Esophagus squamous epithelium (tissue), 5 donors: ENCODE data around the gene FAM3D. TPM values are rescaled to one million over a fixed set of nuclear protein-coding genes. Genes with fewer than 3 reads are reported as not detected.

Source experiments
- DNase-seq: peaks from one replicate; lab custom pipeline; 2025; lab: John Stamatoyannopoulos, UW
- H3K27ac ChIP-seq, 4 donors: fragments of 200-600 bp; sonication (generic); one replicate each; pipeline ENCODE4 v1.5.1; 2016 to 2019; ENCODE audit warnings: mild to moderate bottlenecking in 1 of 4
- H3K27me3 ChIP-seq, 4 donors: fragments of 200-600 bp; sonication (generic); 1 replicate in 3 of 4; 2 replicates in 1 of 4; pipeline versions ENCODE4 v1.5.1 to v1.6.0; 2017 to 2021; ENCODE audit warnings: antibody characterized with exemption in 1 of 4
- H3K36me3 ChIP-seq, 3 donors: fragments of 200-600 bp; sonication (generic); one replicate each; pipeline ENCODE4 v1.5.1; 2016 to 2019
- H3K4me1 ChIP-seq, 3 donors: fragments of 200-600 bp; sonication (generic); one replicate each; pipeline ENCODE4 v1.5.1; 2017 to 2019
- H3K4me3 ChIP-seq, 4 donors: fragments of 200-600 bp; sonication (generic); 1 replicate in 3 of 4; 2 replicates in 1 of 4; pipeline ENCODE4 v1.5.1; 2016 to 2019; ENCODE audit warnings: mild to moderate bottlenecking in 2 of 4, moderate library complexity in 1 of 4
- H3K9me3 ChIP-seq, 3 donors: fragments of 200-600 bp; sonication (generic); one replicate each; pipeline ENCODE4 v1.5.1; 2016 to 2019
- POLR2A ChIP-seq, 4 donors: fragments of 450-650 bp; IDR thresholded peaks; one replicate each; pipeline ENCODE4 v1.6.1; 2017; ENCODE audit warnings: antibody characterized with exemption in 4 of 4, mild to moderate bottlenecking in 4 of 4, moderate library complexity in 3 of 4
- WGBS, 2 donors: methylation state at CpG; one replicate each; pipeline ENCODE4 v1.1.5; 2018; 5-methylcytosine and 5-hydroxymethylcytosine counted together
- intact Hi-C: fragments of 100-400 bp; cut with DNase I; formaldehyde crosslinking; loops from one replicate; pipeline ENCODE4 v1.15.0; 2022
- total RNA-seq, 4 donors: library from RNA; depleted of rRNA; stranded (reverse); fragments of >200 nt; gene quantifications; one replicate each; pipeline ENCODE4 v1.1.0, GENCODE V29; 2016
- TF ChIP-seq, protein P1 (sequence below), 6 experiments: fragments of 450-650 bp in 4 of 6; fragments of 200-600 bp in 2 of 6; sonication (generic) in 2 of 6; IDR thresholded peaks; one replicate each; pipeline ENCODE4 v1.5.1; 2016 to 2019; ENCODE audit warnings: antibody characterized with exemption in 6 of 6, mild to moderate bottlenecking in 4 of 6, moderate library complexity in 4 of 6
- donor health status: DM: yes; HTN: yes; CAD: no.

FAM3D gene
- total RNA-seq, 4 donors from 2014 or later: 84.3 to 214 (median 128) TPM

DNA sequence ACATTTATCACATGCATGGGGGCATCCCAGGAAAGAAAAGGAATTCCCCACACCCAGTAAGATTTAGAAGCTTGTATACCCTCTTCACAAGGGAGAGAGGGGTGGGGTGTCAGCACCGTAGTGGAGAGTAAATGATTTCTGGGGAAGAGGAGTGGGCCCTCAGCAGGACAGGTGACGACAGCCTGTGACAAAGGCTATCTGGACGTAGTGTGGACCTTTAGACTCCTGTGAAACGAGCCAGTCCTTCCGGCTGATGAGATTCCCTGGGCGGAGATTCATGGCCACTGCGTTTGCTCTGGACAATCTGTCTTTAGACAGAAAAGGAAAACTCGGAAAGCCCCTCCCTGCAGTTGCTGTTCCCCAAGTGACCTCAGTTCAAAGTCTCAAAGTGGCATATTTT lies 1.7 kb upstream of the FAM3D start:
- intact Hi-C loops: no loop called here
- H3K36me3 ChIP-seq: no peaks in the 10 kb centered on the region
- H3K4me3 ChIP-seq: no peak overlapping the region
- peaks cover 0 to 9% (median 0%) of the 10 kb centered on the region in 4 donors for H3K27me3 ChIP-seq
- H3K9me3 ChIP-seq: no peaks in the 10 kb centered on the region
- H3K27ac ChIP-seq: no peak overlapping the region
- whole genome bisulfite sequencing, 2 donors: 63 to 73% methylated on average over 7 to 8 of the region's 8 CpGs
- TF ChIP-seq POLR2A (IDR thresholded peaks at IDR 0.05): no peak
- TF ChIP-seq, protein P1, sequence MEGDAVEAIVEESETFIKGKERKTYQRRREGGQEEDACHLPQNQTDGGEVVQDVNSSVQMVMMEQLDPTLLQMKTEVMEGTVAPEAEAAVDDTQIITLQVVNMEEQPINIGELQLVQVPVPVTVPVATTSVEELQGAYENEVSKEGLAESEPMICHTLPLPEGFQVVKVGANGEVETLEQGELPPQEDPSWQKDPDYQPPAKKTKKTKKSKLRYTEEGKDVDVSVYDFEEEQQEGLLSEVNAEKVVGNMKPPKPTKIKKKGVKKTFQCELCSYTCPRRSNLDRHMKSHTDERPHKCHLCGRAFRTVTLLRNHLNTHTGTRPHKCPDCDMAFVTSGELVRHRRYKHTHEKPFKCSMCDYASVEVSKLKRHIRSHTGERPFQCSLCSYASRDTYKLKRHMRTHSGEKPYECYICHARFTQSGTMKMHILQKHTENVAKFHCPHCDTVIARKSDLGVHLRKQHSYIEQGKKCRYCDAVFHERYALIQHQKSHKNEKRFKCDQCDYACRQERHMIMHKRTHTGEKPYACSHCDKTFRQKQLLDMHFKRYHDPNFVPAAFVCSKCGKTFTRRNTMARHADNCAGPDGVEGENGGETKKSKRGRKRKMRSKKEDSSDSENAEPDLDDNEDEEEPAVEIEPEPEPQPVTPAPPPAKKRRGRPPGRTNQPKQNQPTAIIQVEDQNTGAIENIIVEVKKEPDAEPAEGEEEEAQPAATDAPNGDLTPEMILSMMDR (IDR thresholded peaks at IDR 0.05): no peak
- DNase-seq: no peak
- peaks cover 0 to 17% (median 4%) of the 10 kb centered on the region in 3 donors for H3K4me1 ChIP-seq

DNA sequence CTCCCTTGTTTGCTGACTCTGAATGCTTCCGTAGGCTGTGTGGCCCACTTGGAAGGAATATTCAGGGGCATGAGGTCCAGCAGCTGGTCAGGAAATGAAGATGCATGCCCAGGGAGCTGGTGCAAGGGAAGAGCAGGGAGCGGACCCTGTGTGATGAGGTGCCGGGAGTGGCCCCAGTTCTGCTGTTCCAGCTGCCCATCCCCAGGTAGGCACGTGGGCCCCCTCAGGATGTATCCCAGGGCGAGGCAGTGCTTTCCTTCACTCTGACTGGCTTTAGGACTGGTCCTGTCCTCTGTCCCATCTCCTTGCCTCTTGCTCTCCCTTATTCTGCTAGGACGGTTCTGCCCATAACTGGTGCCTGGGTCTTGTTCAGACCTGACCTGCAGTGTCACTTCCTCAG lies 1.1 kb upstream of the FAM3D start:
- intact Hi-C loops: no loop called here
- H3K4me3 ChIP-seq: no peak overlapping the region
- TF ChIP-seq POLR2A (IDR thresholded peaks at IDR 0.05): no peak
- TF ChIP-seq, protein P1 (IDR thresholded peaks at IDR 0.05): no peak
- peaks cover 0 to 17% (median 4%) of the 10 kb centered on the region in 3 donors for H3K4me1 ChIP-seq
- H3K36me3 ChIP-seq: no peaks in the 10 kb centered on the region
- H3K9me3 ChIP-seq: no peaks in the 10 kb centered on the region
- peaks cover 0 to 9% (median 0%) of the 10 kb centered on the region in 4 donors for H3K27me3 ChIP-seq
- 74 to 80% methylated on average over 3 to 6 of the region's 6 CpGs for WGBS, 2 donors
- H3K27ac ChIP-seq: peak overlapping the region in 1 of 4 donors; percentile 28
- DNase-seq: no peak

- Histone ChIP-seq H3K4me1 (peaks cover 0 to 17% (median 4%) of the 10 kb centered on the region in 3 donors), H3K27ac (peak overlapping the region; percentile 45 to 59 (median 50)), H3K36me3 (no peaks in the 10 kb centered on the region), H3K4me3 (no peak overlapping the region), H3K9me3 (no peaks in the 10 kb centered on the region), H3K27me3 (peaks cover 0 to 4% (median 0%) of the 10 kb centered on the region in 4 donors)
- WGBS, 2 donors: 89 to 92% methylated on average over 1 of the region's 1 CpG
- TF ChIP-seq, protein P1 (IDR thresholded peaks at IDR 0.05): no peak
- TF ChIP-seq POLR2A (IDR thresholded peaks at IDR 0.05): no peak
- intact Hi-C loops: no loop called here
- DNase-seq: no peak
These were observed 655 bp upstream of the FAM3D start for GRCh38 chr3:58667229-58667628.

DNA sequence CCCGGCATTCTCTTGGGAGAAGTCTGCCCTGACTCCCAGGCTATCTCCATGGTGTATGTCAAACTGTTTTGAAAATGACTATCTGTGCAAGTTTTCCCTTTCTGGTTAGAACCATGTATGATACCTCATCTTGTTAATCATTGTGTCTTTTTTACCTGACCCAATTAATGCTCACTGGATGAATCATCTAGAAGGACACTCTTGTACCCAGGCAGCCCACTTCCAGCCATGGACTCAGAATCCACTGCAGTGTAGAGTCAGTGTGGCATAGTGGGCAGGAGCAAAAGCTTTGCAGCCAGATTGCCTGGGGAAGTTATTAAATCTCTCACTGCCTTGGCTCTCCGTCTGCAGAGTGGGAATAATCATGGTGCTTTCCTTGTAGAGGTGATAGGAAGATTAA lies 1.2 kb downstream of the FAM3D start:
- Histone ChIP-seq H3K9me3 (no peaks in the 10 kb centered on the region), H3K4me3 (peak overlapping the region in 1 of 4 donors; percentile 24), H3K27ac (peak overlapping the region in 1 of 4 donors; percentile 14), H3K36me3 (no peaks in the 10 kb centered on the region), H3K27me3 (no peaks in the 10 kb centered on the region), H3K4me1 (peaks cover 0 to 26% (median 4%) of the 10 kb centered on the region in 3 donors)
- WGBS, 2 donors: 81 to 85% methylated on average over 2 of the region's 2 CpGs
- DNase-seq: no peak
- intact Hi-C loops: no loop called here
- TF ChIP-seq POLR2A (IDR thresholded peaks at IDR 0.05): no peak
- TF ChIP-seq, protein P1 (IDR thresholded peaks at IDR 0.05): no peak

GRCh38 chr3:58664611-58665010 lies 2.0 kb downstream of the FAM3D start:
- no peak overlapping the region for H3K4me3 ChIP-seq
- no peak for TF ChIP-seq POLR2A (IDR thresholded peaks at IDR 0.05)
- TF ChIP-seq, protein P1 (IDR thresholded peaks at IDR 0.05): no peak
- H3K9me3 ChIP-seq: no peaks in the 10 kb centered on the region
- no peak for DNase-seq
- no peaks in the 10 kb centered on the region for H3K36me3 ChIP-seq
- H3K27me3 ChIP-seq: no peaks in the 10 kb centered on the region
- H3K27ac ChIP-seq: no peak overlapping the region
- intact Hi-C loops: no loop called here
- H3K4me1 ChIP-seq: peaks cover 0 to 27% (median 4%) of the 10 kb centered on the region in 3 donors
- 93% methylated on average over 3 of the region's 3 CpGs; no CpG with 5 or more reads in 1 of the 2 donors for WGBS, 2 donors
